Vagina (tissue), 2 donors: ENCODE results near the gene SLC19A2.

Source experiments
- CTCF ChIP-seq, 3 experiments: fragments of 450-650 bp in 2 of 3; fragments of 200-600 bp in 1 of 3; sonication (generic) in 1 of 3; IDR thresholded peaks; one replicate each; pipeline ENCODE4 v1.5.1; 2017 to 2019; ENCODE audit warnings: antibody characterized with exemption in 3 of 3, mild to moderate bottlenecking in 2 of 3, moderate library complexity in 2 of 3
- POLR2A ChIP-seq, 2 donors: fragments of 450-650 bp; IDR thresholded peaks; one replicate each; pipeline ENCODE4 v1.6.1; 2017; ENCODE audit warnings: antibody characterized with exemption in 2 of 2, mild to moderate bottlenecking in 2 of 2, moderate library complexity in 2 of 2
- POLR2AphosphoS5 ChIP-seq, 2 donors: sonication (generic); formaldehyde crosslinking; IDR thresholded peaks; one replicate each; pipeline ENCODE4 v1.9.0; 2017; ENCODE audit warnings: antibody characterized with exemption in 2 of 2, mild to moderate bottlenecking in 2 of 2, low read depth in 1 of 2; ENCODE audit not compliant: insufficient read depth in 1 of 2

GRCh38 chr1:169495916-169496315, 10.2 kb upstream of the SLC19A2 start:
- TF ChIP-seq POLR2A (IDR thresholded peaks at IDR 0.05) (no peak), CTCF (IDR thresholded peaks at IDR 0.05) (no peak), POLR2AphosphoS5 (IDR thresholded peaks at IDR 0.05; ENCODE audit: insufficient read depth in 1 of 2, low read depth in 1 of 2) (no peak)
